Measurements from ENCODE around the gene B3GLCT.
A peak's percentile ranks its signal among the peaks of the same experiment; 100 is the strongest.

DNA sequence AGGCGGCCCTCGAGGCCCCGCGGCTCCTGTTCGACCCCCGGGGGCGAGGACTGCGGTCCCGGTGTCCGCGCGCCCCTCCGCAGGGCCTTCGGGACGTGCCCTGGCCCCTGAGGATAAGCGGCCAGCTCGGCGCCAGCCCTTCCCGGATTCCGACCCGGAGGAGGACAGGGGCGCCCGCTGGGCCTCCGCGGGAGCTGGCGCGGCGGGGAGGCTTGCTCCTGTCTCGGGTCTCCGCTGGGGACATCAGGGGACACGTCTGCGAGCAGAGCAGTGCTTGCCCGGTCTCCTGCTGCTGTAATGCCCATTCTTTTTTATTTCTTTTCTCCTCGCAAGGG is 829 bp downstream of the B3GLCT start:
- TF ChIP-seq, protein P1, sequence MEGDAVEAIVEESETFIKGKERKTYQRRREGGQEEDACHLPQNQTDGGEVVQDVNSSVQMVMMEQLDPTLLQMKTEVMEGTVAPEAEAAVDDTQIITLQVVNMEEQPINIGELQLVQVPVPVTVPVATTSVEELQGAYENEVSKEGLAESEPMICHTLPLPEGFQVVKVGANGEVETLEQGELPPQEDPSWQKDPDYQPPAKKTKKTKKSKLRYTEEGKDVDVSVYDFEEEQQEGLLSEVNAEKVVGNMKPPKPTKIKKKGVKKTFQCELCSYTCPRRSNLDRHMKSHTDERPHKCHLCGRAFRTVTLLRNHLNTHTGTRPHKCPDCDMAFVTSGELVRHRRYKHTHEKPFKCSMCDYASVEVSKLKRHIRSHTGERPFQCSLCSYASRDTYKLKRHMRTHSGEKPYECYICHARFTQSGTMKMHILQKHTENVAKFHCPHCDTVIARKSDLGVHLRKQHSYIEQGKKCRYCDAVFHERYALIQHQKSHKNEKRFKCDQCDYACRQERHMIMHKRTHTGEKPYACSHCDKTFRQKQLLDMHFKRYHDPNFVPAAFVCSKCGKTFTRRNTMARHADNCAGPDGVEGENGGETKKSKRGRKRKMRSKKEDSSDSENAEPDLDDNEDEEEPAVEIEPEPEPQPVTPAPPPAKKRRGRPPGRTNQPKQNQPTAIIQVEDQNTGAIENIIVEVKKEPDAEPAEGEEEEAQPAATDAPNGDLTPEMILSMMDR (IDR thresholded peaks at IDR 0.05 in 8 of 11, conservative IDR thresholded peaks at IDR 0.05 in 3 of 11) = no peak
- TF ChIP-seq POLR2A (IDR thresholded peaks at IDR 0.05) = no peak
- TF ChIP-seq POLR2AphosphoS5 (IDR thresholded peaks at IDR 0.05) = peak in 2 of 3 donors; percentile 37 to 46

All from spleen (tissue), 7 donors.